Fibroblast of lung (primary cell): ENCODE results near the gene OR2L5. TPM values are rescaled to one million over a fixed set of nuclear protein-coding genes. Genes with fewer than 3 reads are reported as not detected.

Source experiments
- DNase-seq, 2 donors: peaks; one replicate each; pipeline versions ENCODE4 v3.0.0 to v3.0.0-alpha.2; 2010; ENCODE audit warnings: low read depth in 2 of 2
- H2AFZ ChIP-seq: 2 replicates; pipeline ENCODE4 v1.5.1; 2012; ENCODE audit warnings: low read length, control low read depth, inconsistent platforms
- H3K27ac ChIP-seq: 2 replicates; pipeline ENCODE4 v1.5.1; 2011; ENCODE audit warnings: low read length, control low read depth; ENCODE audit not compliant: insufficient read depth
- H3K27me3 ChIP-seq: 2 replicates; pipeline ENCODE4 v1.5.1; 2011; ENCODE audit warnings: mild to moderate bottlenecking, low read length; ENCODE audit not compliant: control insufficient read depth, insufficient read depth
- H3K36me3 ChIP-seq: 2 replicates; pipeline ENCODE4 v1.5.1; 2011; ENCODE audit warnings: low read length; ENCODE audit not compliant: control insufficient read depth, insufficient read depth
- H3K4me1 ChIP-seq: 2 replicates; pipeline ENCODE4 v1.5.1; 2011; ENCODE audit warnings: low read length; ENCODE audit not compliant: control insufficient read depth, insufficient read depth; ENCODE audit errors: extremely low read depth
- H3K4me2 ChIP-seq: 2 replicates; pipeline ENCODE4 v1.5.1; 2011; ENCODE audit warnings: low read length, control low read depth; ENCODE audit not compliant: insufficient read depth; ENCODE audit errors: extremely low read depth
- H3K4me3 ChIP-seq, 4 experiments: fragments of 200-600 bp in 1 of 4; sonication (generic) in 1 of 4; replicated peaks in 1 of 4; 2 replicates each; pipeline ENCODE4 v1.5.1; 2011 to 2016; ENCODE audit warnings: low read length in 4 of 4, low read depth in 3 of 4, mild to moderate bottlenecking in 3 of 4, control low read depth in 2 of 4, inconsistent platforms in 1 of 4, mixed read lengths in 1 of 4; ENCODE audit not compliant: insufficient read depth in 1 of 4; ENCODE audit errors: control extremely low read depth in 1 of 4
- H3K79me2 ChIP-seq: 2 replicates; pipeline ENCODE4 v1.5.1; 2012; ENCODE audit warnings: mild to moderate bottlenecking, low read length, inconsistent platforms; ENCODE audit not compliant: control insufficient read depth, insufficient read depth
- H3K9ac ChIP-seq: 2 replicates; pipeline ENCODE4 v1.5.1; 2011; ENCODE audit warnings: mild to moderate bottlenecking, low read length, control low read depth; ENCODE audit not compliant: insufficient read depth
- H3K9me3 ChIP-seq: 2 replicates; pipeline ENCODE4 v1.5.1; 2012; ENCODE audit warnings: low read depth, low read length; ENCODE audit not compliant: control insufficient read depth, insufficient read depth
- H4K20me1 ChIP-seq: 2 replicates; pipeline ENCODE4 v1.5.1; 2011; ENCODE audit warnings: low read length; ENCODE audit not compliant: control insufficient read depth, insufficient read depth; ENCODE audit errors: extremely low read depth
- CTCF ChIP-seq, 2 donors: IDR thresholded peaks in 1 of 2; conservative IDR thresholded peaks in 1 of 2; 1 replicate in 1 of 2; 2 replicates in 1 of 2; pipeline ENCODE4 v1.5.1; 2011 to 2012; ENCODE audit warnings: low read length in 2 of 2, control low read depth in 1 of 2, inconsistent platforms in 1 of 2, low read depth in 1 of 2, mild to moderate bottlenecking in 1 of 2
- EZH2 ChIP-seq: IDR thresholded peaks from 2 replicates; pipeline ENCODE4 v1.5.1; 2012; ENCODE audit warnings: low read length, control low read depth, mild to moderate bottlenecking; ENCODE audit errors: missing control alignments
- polyA plus RNA-seq, 2 donors: library from polyadenylated mRNA; depleted of rRNA in 1 of 2; stranded (reverse) in 1 of 2; unstranded in 1 of 2; fragments of >200 nt; gene quantifications; 2 replicates each; pipeline ENCODE4 v1.2.1, GENCODE V29; 2011 to 2012; ENCODE audit warnings: missing spikeins in 1 of 2
- total RNA-seq: library from RNA; depleted of rRNA; stranded (reverse); fragments of >200 nt; gene quantifications from 2 replicates; pipeline ENCODE4 v1.2.1, GENCODE V29; 2014

Gene OR2L5
- total and polyA plus RNA-seq, 2 donors (not counting 1 experiment from before 2014, with no cell fraction given), result not detected

GRCh38 chr1:248007778-248008177 lies 5.7 kb upstream of the OR2L5 start:
- TF ChIP-seq EZH2, result no peak
- Histone ChIP-seq H2AFZ (no peak overlapping the region), H3K9ac (no peak overlapping the region), H4K20me1 (no peaks in the 10 kb centered on the region), H3K27ac (no peak overlapping the region), H3K4me3 (no peak overlapping the region), H3K36me3 (no peaks in the 10 kb centered on the region), H3K4me1 (no peaks in the 10 kb centered on the region), H3K27me3 (no peaks in the 10 kb centered on the region), H3K9me3 (no peaks in the 10 kb centered on the region), H3K4me2 (no peak overlapping the region), H3K79me2 (no peaks in the 10 kb centered on the region)
- DNase-seq, result no peak

GRCh38 chr1:248009681-248010080 lies 3.8 kb upstream of the OR2L5 start:
- H3K36me3 ChIP-seq, result no peaks in the 10 kb centered on the region
- H3K79me2 ChIP-seq, result no peaks in the 10 kb centered on the region
- no peaks in the 10 kb centered on the region for H3K9me3 ChIP-seq
- H3K4me3 ChIP-seq, result no peak overlapping the region
- H3K9ac ChIP-seq, result no peak overlapping the region
- H3K27ac ChIP-seq, result no peak overlapping the region
- no peaks in the 10 kb centered on the region for H4K20me1 ChIP-seq
- no peak overlapping the region for H2AFZ ChIP-seq
- no peak overlapping the region for H3K4me2 ChIP-seq
- no peaks in the 10 kb centered on the region for H3K4me1 ChIP-seq
- TF ChIP-seq CTCF (conservative IDR thresholded peaks at IDR 0.05 in 1 of 2, IDR thresholded peaks at IDR 0.05 in 1 of 2; ENCODE audit: low read depth in 1 of 2, low read length in 2 of 2) (no peak), EZH2 (no peak)
- no peak for DNase-seq
- no peaks in the 10 kb centered on the region for H3K27me3 ChIP-seq

- DNase-seq, result no peak
- Histone ChIP-seq H3K9me3 (no peaks in the 10 kb centered on the region), H3K4me2 (no peak overlapping the region), H4K20me1 (no peaks in the 10 kb centered on the region), H3K79me2 (no peaks in the 10 kb centered on the region), H3K4me3 (no peak overlapping the region), H3K9ac (no peak overlapping the region), H2AFZ (no peak overlapping the region), H3K4me1 (no peaks in the 10 kb centered on the region), H3K36me3 (no peaks in the 10 kb centered on the region), H3K27ac (no peak overlapping the region), H3K27me3 (no peaks in the 10 kb centered on the region)
- TF ChIP-seq EZH2 (no peak), CTCF (conservative IDR thresholded peaks at IDR 0.05 in 1 of 2, IDR thresholded peaks at IDR 0.05 in 1 of 2; ENCODE audit: low read depth in 1 of 2, low read length in 2 of 2) (no peak)
Observed at GRCh38 chr1:248015803-248016202, 2.3 kb downstream of the OR2L5 start.

GRCh38 chr1:248029770-248030169 lies 16.3 kb downstream of the OR2L5 start, which contains the start of gene OR2L2:
Gene OR2L2, plus strand, starts transcription at chr1:248030070. Its CDS starts 8,198 bp downstream, at chr1:248038268.
- H2AFZ ChIP-seq, result no peak within 1 kb of the TSS
- H3K9ac ChIP-seq, result no peak within 1 kb of the TSS
- TF ChIP-seq EZH2 (no peak), CTCF (conservative IDR thresholded peaks at IDR 0.05 in 1 of 2, IDR thresholded peaks at IDR 0.05 in 1 of 2; ENCODE audit: low read depth in 1 of 2, low read length in 2 of 2) (no peak)
- no peak within 1 kb of the TSS for H3K27ac ChIP-seq
- H3K27me3 ChIP-seq, result no peaks in the 10 kb centered on the region
- H3K79me2 ChIP-seq, result no peaks in the 10 kb centered on the region
- DNase-seq, result no peak
- H4K20me1 ChIP-seq, result no peaks in the 10 kb centered on the region
- no peaks in the 10 kb centered on the region for H3K36me3 ChIP-seq
- no peaks in the 10 kb centered on the region for H3K9me3 ChIP-seq
- H3K4me1 ChIP-seq, result no peaks in the 10 kb centered on the region
- no peak within 1 kb of the TSS for H3K4me3 ChIP-seq
- H3K4me2 ChIP-seq, result no peak within 1 kb of the TSS
